GM23338 (cell line): ENCODE measurements around the gene ITGB5. TPM values are rescaled to one million over a fixed set of nuclear protein-coding genes. Genes with fewer than 3 reads are reported as not detected.

ENCODE experiments used
- ATAC-seq: fragments of 200-7000 bp; cut with Tn5 transposase; 3 replicates; pipeline ENCODE4 v1.9.1; 2020
- DNase-seq: peaks from one replicate; pipeline ENCODE4 v3.0.0-alpha.2; 2015; ENCODE audit warnings: low spot score
- H2AFZ ChIP-seq: fragments of 200-600 bp; sonication (generic); 2 replicates; pipeline ENCODE4 v1.8.0; 2016; ENCODE audit warnings: antibody characterized with exemption, mild to moderate bottlenecking, moderate library complexity
- H3F3A ChIP-seq: fragments of 200-600 bp; sonication (generic); replicated peaks from 2 replicates; pipeline ENCODE4 v1.8.0; 2017; ENCODE audit warnings: antibody characterized with exemption, mixed run types, low read depth
- H3K27ac ChIP-seq: fragments of 200-600 bp; sonication (generic); 2 replicates; pipeline ENCODE4 v1.6.1; 2016; ENCODE audit warnings: low read depth
- H3K27me3 ChIP-seq: fragments of 200-600 bp; sonication (generic); 2 replicates; pipeline ENCODE4 v1.8.0; 2016; ENCODE audit warnings: mild to moderate bottlenecking, mixed run types, moderate library complexity; ENCODE audit not compliant: insufficient read depth
- H3K36me3 ChIP-seq: fragments of 200-600 bp; sonication (generic); 2 replicates; pipeline ENCODE4 v1.8.0; 2016; ENCODE audit warnings: mild to moderate bottlenecking; ENCODE audit not compliant: insufficient read depth
- H3K4me1 ChIP-seq: fragments of 200-600 bp; sonication (generic); 2 replicates; pipeline ENCODE4 v1.8.0; 2016; ENCODE audit warnings: mild to moderate bottlenecking, moderate library complexity; ENCODE audit not compliant: insufficient read depth
- H3K4me2 ChIP-seq: fragments of 200-600 bp; sonication (generic); 2 replicates; pipeline ENCODE4 v1.7.1; 2017; ENCODE audit warnings: mixed run types
- H3K4me3 ChIP-seq: fragments of 200-600 bp; sonication (generic); 2 replicates; pipeline ENCODE4 v1.6.1; 2016; ENCODE audit warnings: mixed run types
- H3K79me2 ChIP-seq: fragments of 200-600 bp; sonication (generic); replicated peaks from 2 replicates; pipeline ENCODE4 v1.8.0; 2017; ENCODE audit warnings: mild to moderate bottlenecking; ENCODE audit not compliant: insufficient read depth
- H3K9me2 ChIP-seq: fragments of 200-600 bp; sonication (generic); 2 replicates; pipeline ENCODE4 v1.8.0; 2017; ENCODE audit not compliant: insufficient read depth
- H4K20me1 ChIP-seq: fragments of 200-600 bp; sonication (generic); replicated peaks from 2 replicates; pipeline ENCODE4 v1.8.0; 2017; ENCODE audit warnings: mild to moderate bottlenecking; ENCODE audit not compliant: insufficient read depth
- H3K27ac Mint-ChIP-seq: 2 replicates; pipeline ENCODE4 v1.8.0; 2020; ENCODE audit warnings: inconsistent platforms, mild to moderate bottlenecking, moderate library complexity, mixed read lengths
- H3K27me3 Mint-ChIP-seq: 3 replicates; pipeline ENCODE4 v1.8.0; 2022; ENCODE audit warnings: low read depth, mild to moderate bottlenecking, moderate library complexity, mixed read lengths, inconsistent platforms; ENCODE audit not compliant: insufficient read depth, poor library complexity
- H3K36me3 Mint-ChIP-seq: 3 replicates; pipeline ENCODE4 v1.8.0; 2021; ENCODE audit warnings: low read depth, mild to moderate bottlenecking, inconsistent platforms, moderate library complexity, mixed read lengths
- H3K4me1 Mint-ChIP-seq: 3 replicates; pipeline ENCODE4 v1.8.0; 2020; ENCODE audit warnings: mild to moderate bottlenecking, inconsistent platforms, mixed read lengths
- H3K4me3 Mint-ChIP-seq: 3 replicates; pipeline ENCODE4 v1.8.0; 2021; ENCODE audit warnings: moderate library complexity, mild to moderate bottlenecking, inconsistent platforms, mixed read lengths
- H3K9me3 Mint-ChIP-seq: 3 replicates; pipeline ENCODE4 v1.8.0; 2020; ENCODE audit warnings: moderate library complexity, mild to moderate bottlenecking, inconsistent platforms, mixed read lengths
- CREB1 ChIP-seq: fragments of 250-450 bp; sonication (Bioruptor Pico); IDR thresholded peaks from 2 replicates; pipeline ENCODE4 v1.5.0; 2020; ENCODE audit warnings: low read depth, mild to moderate bottlenecking, moderate library complexity
- EZH2 ChIP-seq: fragments of 200-600 bp; sonication (generic); IDR thresholded peaks from one replicate; pipeline ENCODE4 v1.8.0; 2017; ENCODE audit warnings: antibody characterized with exemption, mild to moderate bottlenecking, low read depth; ENCODE audit not compliant: unreplicated experiment
- EZH2phosphoT487 ChIP-seq: fragments of 200-600 bp; sonication (generic); IDR thresholded peaks from one replicate; pipeline ENCODE4 v1.8.1; 2018; ENCODE audit warnings: antibody characterized with exemption; ENCODE audit not compliant: unreplicated experiment
- JUNB ChIP-seq: IDR thresholded peaks from one replicate; pipeline ENCODE4 v1.6.1; 2016; ENCODE audit warnings: antibody characterized with exemption; ENCODE audit not compliant: unreplicated experiment
- STAT1 ChIP-seq: IDR thresholded peaks from one replicate; pipeline ENCODE4 v1.6.1; 2016; ENCODE audit warnings: antibody characterized with exemption; ENCODE audit not compliant: unreplicated experiment
- ZNF331 ChIP-seq: fragments of 250-450 bp; sonication (Bioruptor Pico); IDR thresholded peaks from 2 replicates; pipeline ENCODE4 v1.5.0; 2020; ENCODE audit warnings: low read depth, mild to moderate bottlenecking, moderate library complexity
- polyA plus RNA-seq: library from polyadenylated mRNA; unstranded; fragments of >200 nt; fragmentation: Nextera tagmentation; extraction: Ambion mirVana; gene quantifications from 2 replicates; pipeline ENCODE4 v1.2.1, GENCODE V29; 2016
- total RNA-seq: library from RNA; depleted of rRNA; stranded (reverse); fragments of >200 nt; shearing (Covaris generic); gene quantifications from 2 replicates; pipeline ENCODE4 v1.2.3, GENCODE V29; 2014
- TF ChIP-seq, protein P1 (sequence below), 2 experiments: fragments of 200-600 bp in 1 of 2; sonication (generic) in 1 of 2; conservative IDR thresholded peaks; 2 replicates each; pipeline versions ENCODE4 v1.5.1 to v1.6.1; 2016 to 2017; ENCODE audit warnings: antibody characterized with exemption in 2 of 2, low read depth in 2 of 2, mild to moderate bottlenecking in 2 of 2, moderate library complexity in 1 of 2
- TF ChIP-seq, protein P2 (sequence below): IDR thresholded peaks from 2 replicates; pipeline ENCODE4 v1.6.1; 2016; ENCODE audit warnings: antibody characterized with exemption

Gene ITGB5
- total and polyA plus RNA-seq, 2 experiments from 2014 or later = 68.2 to 269 TPM

- TF ChIP-seq, protein P1, sequence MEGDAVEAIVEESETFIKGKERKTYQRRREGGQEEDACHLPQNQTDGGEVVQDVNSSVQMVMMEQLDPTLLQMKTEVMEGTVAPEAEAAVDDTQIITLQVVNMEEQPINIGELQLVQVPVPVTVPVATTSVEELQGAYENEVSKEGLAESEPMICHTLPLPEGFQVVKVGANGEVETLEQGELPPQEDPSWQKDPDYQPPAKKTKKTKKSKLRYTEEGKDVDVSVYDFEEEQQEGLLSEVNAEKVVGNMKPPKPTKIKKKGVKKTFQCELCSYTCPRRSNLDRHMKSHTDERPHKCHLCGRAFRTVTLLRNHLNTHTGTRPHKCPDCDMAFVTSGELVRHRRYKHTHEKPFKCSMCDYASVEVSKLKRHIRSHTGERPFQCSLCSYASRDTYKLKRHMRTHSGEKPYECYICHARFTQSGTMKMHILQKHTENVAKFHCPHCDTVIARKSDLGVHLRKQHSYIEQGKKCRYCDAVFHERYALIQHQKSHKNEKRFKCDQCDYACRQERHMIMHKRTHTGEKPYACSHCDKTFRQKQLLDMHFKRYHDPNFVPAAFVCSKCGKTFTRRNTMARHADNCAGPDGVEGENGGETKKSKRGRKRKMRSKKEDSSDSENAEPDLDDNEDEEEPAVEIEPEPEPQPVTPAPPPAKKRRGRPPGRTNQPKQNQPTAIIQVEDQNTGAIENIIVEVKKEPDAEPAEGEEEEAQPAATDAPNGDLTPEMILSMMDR (conservative IDR thresholded peaks at IDR 0.05; ENCODE audit: low read depth in 2 of 2) = no peak
- no peak for TF ChIP-seq EZH2phosphoT487
Observed at GRCh38 chr3:124878561-124879336, 8.4 kb downstream of the ITGB5 start (continued).

GRCh38 chr3:124877674-124878073, 9.5 kb downstream of the ITGB5 start:
- Mint-ChIP-seq H3K4me1 (peaks cover 58% of the 10 kb centered on the region), H3K9me3 (no peaks in the 10 kb centered on the region), H3K27ac (no peak overlapping the region), H3K36me3 (peaks cover 6% of the 10 kb centered on the region; the same call in 2 of the 3 replicates), H3K27me3 (peaks cover 2% of the 10 kb centered on the region), H3K4me3 (no peak overlapping the region)
- H3K9me2 ChIP-seq = no peaks in the 10 kb centered on the region
- no peaks in the 10 kb centered on the region for H3K36me3 ChIP-seq
- no peak overlapping the region for H3K4me3 ChIP-seq
- no peak for ATAC-seq
- H4K20me1 ChIP-seq = peaks cover 39% of the 10 kb centered on the region
- 0 out of 2 replicates have a peak, but pooled peaks cover 3% of the 10 kb centered on the region for H3F3A ChIP-seq
- no peak overlapping the region for H2AFZ ChIP-seq
- no peak for DNase-seq
- no peaks in the 10 kb centered on the region for H3K27me3 ChIP-seq
- H3K4me2 ChIP-seq = no peak overlapping the region
- H3K27ac ChIP-seq = no peak overlapping the region
- peaks cover 73% of the 10 kb centered on the region for H3K4me1 ChIP-seq
- TF ChIP-seq JUNB = no peak
- TF ChIP-seq STAT1 = no peak
- no peak for TF ChIP-seq CREB1 (CRISPR knock-in tag)
- TF ChIP-seq, protein P2, sequence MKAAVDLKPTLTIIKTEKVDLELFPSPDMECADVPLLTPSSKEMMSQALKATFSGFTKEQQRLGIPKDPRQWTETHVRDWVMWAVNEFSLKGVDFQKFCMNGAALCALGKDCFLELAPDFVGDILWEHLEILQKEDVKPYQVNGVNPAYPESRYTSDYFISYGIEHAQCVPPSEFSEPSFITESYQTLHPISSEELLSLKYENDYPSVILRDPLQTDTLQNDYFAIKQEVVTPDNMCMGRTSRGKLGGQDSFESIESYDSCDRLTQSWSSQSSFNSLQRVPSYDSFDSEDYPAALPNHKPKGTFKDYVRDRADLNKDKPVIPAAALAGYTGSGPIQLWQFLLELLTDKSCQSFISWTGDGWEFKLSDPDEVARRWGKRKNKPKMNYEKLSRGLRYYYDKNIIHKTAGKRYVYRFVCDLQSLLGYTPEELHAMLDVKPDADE = no peak
- no peak for TF ChIP-seq ZNF331 (CRISPR knock-in tag)
- TF ChIP-seq EZH2 = no peak
- peaks cover 100% of the 10 kb centered on the region for H3K79me2 ChIP-seq

DNA sequence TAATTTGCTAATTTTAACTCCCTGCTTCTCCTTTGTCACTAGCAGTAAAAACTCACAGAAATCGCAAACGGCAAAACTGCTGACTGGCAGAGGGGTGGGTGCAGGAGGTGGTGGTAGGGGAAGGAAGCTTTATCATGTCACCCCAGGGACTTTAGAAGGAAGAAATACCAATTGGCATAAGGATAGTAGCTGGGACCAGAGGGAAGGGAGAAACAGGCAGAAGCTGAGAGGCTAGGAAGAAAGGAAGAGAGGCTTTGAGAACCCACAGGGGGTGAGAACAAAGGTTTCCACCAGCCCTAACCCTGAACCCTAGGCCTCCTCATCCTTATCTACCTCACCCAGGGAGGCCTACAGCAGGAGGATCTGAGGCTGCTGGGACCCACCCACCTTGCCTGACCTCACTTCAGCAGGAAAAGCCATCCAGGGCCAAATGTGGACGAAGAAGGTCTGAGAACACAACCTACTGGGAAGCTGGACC, 10.7 kb downstream of the ITGB5 start:
- peaks cover 49% of the 10 kb centered on the region for H3K4me1 Mint-ChIP-seq
- no peaks in the 10 kb centered on the region for H3K9me3 Mint-ChIP-seq
- ATAC-seq = peak; percentile 88
- peaks cover 43% of the 10 kb centered on the region for H4K20me1 ChIP-seq
- peaks cover 62% of the 10 kb centered on the region for H3K4me1 ChIP-seq
- no peak overlapping the region for H3K4me3 Mint-ChIP-seq
- H3K79me2 ChIP-seq = peaks cover 100% of the 10 kb centered on the region
- 0 out of 2 replicates have a peak, but pooled peaks cover 4% of the 10 kb centered on the region for H3F3A ChIP-seq
- DNase-seq = peak; percentile 41
- TF ChIP-seq EZH2phosphoT487 = no peak
- TF ChIP-seq, protein P2 = no peak
- no peaks in the 10 kb centered on the region for H3K27me3 ChIP-seq
- H3K36me3 ChIP-seq = peaks cover 8% of the 10 kb centered on the region
- peak overlapping the region; percentile 21; the same call in 1 of the 2 replicates for H3K4me2 ChIP-seq
- no peak overlapping the region for H2AFZ ChIP-seq
- no peaks in the 10 kb centered on the region for H3K9me2 ChIP-seq
- H3K4me3 ChIP-seq = no peak overlapping the region
- peaks cover 15% of the 10 kb centered on the region; the same call in 2 of the 3 replicates for H3K36me3 Mint-ChIP-seq
- H3K27ac ChIP-seq = no peak overlapping the region
- H3K27ac Mint-ChIP-seq = no peak overlapping the region
- peaks cover 2% of the 10 kb centered on the region for H3K27me3 Mint-ChIP-seq
